HG03103 (cell line): ENCODE measurements around the gene SORBS1.
A peak's percentile ranks its signal among the peaks of the same experiment; 100 is the strongest.

Source experiments
- ATAC-seq: cut with Tn5 transposase; IDR thresholded peaks from one replicate; pipeline ENCODE4 v1.9.1; 2021; ENCODE audit warnings: low read depth; ENCODE audit not compliant: unreplicated experiment

SORBS1 gene

DNA sequence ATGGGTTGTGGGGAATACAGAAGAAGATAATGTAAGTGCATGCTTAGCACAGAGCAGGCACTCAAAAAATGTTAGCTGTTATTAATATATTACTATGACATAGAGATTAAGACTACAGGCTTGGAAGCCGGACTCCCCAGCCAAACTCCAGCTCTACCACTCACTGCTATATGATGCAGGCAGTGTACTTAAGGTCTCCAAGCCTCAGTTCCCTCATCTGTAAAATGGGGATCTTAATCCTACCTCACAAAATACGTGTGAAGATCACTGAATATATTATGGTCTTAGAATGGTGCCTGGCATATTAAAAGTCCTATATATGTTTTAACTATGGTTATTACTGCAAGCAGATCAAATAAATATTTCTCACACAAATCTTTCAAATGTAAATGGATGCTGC lies 275.6 kb downstream of the SORBS1 start:
- no peak for ATAC-seq

DNA sequence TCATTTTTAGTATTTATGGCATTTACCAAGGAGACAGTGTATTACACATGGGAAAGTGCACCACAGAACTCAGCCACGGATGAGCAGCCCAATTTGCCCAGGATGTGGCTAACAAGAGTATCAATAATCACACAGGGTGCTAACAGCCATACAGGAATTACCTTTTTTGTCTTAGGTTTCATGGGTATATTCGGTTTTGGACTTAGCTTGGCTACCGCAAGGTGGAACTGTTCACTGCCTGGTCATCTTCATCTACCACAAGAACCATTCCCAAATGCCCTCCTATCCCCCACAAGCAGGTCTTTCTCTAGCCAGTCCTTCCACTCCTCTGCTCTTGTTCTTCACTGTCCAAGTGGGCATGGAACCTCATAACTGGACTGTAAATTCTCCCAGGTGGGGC lies 276.4 kb downstream of the SORBS1 start:
- ATAC-seq: no peak

DNA sequence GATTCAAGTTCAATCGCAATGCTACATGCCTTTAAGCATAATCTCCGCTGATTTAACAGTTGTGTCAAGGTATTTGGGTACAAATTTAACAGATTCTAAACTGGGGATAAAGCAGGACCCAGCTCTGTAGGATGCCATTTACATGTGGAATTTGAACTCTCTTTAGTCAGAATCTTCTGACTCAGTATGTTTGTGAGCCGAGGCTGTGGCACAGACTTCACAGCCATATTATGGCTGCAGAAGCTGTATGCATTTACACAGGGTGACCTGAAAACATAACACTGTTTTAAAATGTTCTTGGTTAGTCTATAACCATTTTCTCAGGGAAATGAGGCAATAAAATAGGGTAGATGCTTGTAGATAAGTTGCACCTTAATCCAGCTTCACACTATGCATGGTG lies 279.1 kb downstream of the SORBS1 start:
- no peak for ATAC-seq

DNA sequence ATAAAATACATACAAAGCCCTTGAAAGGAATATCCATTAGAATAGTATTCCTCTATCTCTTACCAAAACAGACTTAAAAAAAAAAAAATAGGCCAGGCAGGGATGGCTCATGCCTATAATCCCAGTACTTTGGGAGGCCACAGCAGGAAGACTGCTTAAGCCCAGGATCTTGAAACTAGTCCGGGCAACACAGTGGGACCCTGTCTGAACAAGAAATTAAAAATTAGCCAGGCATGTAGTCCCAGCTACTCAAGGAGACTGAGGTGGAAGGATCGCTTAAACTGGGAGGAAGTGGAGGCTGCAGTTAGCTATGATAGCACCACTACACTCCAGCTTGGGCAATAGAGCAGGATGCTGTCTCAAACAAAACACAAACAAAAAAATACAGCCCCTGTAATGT lies 280.0 kb downstream of the SORBS1 start:
- no peak for ATAC-seq

DNA sequence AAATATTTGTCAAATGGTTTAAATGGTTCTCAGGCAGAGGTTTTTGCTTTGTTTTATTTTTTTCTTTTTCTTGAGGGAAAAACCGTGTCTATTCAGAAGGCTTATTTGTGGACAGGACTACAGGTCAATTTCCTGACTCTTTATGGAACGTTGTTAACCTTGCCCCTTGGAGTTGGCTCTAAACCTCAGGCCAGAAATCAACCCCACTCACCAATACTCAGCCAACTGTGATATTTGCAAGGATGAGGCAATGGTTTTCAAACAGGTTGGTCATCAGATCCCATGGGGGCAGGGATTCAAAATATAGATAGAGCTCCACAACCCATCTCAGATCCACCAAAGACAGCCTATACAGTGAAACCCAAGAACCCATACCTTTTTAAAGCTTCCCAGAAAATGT lies 280.5 kb downstream of the SORBS1 start:
- no peak for ATAC-seq

DNA sequence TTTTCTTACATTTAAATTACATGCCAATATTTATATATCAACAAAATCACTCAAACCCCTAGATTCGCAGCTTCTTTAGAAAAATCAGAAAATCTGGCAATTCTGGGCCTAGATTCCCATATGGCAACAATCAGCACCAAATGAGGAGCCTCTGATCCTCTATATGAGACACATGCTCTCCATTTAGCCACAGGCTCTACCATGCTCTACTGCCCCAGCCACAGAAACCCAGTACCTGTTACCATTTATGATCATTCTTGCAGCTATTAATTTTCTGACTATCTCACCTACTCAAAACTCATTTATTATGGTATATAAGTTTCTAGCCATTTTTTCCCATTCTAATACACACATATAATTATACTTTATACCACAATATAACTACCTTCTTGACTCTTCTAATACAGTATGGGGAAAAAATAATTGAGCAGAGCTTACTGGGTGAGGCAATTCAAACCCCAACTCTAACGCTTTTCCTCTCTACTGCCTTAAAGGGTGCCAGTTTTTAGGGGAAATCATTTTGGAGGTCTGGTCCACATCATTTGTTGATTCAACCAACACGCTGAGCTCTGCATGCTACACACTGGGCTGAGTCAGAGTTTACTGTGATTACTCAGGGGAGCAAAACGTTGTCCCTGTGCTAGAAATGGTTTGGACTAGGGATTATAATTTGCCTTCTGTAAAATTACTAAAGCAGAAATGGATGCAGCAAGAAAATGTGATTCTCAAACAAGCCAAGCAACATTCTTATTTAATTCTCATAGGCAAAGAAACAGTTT lies 281.9 kb downstream of the SORBS1 start:
- ATAC-seq: no peak

DNA sequence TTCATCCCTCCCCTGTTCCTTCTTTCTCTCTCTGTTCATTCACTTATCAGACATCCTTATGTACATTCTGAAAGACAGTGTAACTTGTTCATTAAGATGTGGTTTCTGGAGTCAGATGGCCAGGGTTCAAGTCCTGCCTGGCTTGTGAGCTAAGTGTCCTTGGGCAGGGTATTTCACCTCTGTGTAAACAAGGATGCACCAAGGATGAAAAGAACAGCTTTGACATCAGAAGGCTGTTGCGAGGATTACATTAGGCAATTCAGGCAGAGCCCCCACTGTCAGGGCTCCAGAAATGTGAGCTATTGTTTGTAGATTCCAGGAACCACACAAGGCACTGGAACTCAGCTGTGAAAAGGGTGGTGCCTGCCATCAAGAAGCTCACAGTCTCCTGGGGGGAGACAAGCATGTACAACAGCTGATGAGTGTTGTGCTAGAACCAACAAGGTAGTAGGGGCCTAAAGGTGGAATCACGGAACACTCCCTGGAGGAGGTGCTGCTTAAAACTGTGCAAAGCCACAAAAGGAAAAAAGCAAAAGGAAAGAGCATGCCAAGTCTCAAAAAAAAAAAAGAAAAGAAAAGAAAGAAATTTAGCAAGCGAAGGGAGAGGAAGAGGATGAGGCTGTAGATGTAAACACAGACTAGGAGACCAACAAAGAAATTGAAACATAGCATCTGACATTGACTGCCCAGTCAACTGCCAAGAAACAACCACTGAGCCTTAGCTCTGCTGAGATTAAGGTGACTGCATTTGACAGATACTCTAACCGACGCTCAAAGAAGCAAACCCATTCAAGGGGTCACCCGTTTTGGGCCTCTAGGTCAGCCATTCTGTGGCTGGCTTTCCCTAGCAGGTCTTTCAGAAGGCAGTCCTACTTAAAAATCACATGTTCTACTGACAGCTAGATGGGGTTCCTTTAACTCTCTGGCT lies 282.8 kb downstream of the SORBS1 start:
- no peak for ATAC-seq

DNA sequence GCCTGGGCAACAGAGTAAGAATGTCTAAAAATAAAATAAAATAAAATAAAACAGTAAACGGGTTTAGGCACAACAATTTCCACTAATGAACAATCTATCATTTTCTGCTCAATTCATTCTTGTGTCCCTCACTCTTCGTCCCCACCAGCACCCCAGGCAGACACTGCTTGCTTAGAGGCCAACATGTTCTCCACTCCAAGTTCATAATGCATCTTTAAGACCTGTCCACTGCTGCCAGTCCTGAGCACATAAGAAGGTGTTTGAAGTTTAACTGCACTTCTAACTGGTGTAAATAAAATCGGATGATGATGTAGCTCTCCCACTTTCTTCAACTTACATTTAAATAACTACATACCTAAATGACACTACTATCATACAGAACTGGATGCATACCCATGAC lies 283.6 kb downstream of the SORBS1 start:
- no peak for ATAC-seq

DNA sequence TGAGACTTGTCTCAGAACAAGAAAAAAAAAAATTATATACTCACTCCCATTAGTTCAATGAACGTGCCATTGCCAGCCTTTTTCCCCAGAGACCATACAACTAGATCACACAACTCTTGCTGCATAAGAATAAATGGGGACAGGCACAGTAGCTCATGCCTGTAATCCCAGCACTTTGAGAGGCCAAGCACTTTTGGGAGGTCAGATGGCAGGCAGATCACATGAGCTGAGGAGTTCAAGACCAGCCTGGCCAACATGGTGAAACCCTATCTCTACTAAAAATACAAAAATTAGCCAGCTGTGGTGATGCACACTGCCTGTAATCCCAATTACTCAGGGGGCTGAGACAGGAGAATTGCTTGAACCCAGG lies 284.0 kb downstream of the SORBS1 start:
- ATAC-seq: no peak

DNA sequence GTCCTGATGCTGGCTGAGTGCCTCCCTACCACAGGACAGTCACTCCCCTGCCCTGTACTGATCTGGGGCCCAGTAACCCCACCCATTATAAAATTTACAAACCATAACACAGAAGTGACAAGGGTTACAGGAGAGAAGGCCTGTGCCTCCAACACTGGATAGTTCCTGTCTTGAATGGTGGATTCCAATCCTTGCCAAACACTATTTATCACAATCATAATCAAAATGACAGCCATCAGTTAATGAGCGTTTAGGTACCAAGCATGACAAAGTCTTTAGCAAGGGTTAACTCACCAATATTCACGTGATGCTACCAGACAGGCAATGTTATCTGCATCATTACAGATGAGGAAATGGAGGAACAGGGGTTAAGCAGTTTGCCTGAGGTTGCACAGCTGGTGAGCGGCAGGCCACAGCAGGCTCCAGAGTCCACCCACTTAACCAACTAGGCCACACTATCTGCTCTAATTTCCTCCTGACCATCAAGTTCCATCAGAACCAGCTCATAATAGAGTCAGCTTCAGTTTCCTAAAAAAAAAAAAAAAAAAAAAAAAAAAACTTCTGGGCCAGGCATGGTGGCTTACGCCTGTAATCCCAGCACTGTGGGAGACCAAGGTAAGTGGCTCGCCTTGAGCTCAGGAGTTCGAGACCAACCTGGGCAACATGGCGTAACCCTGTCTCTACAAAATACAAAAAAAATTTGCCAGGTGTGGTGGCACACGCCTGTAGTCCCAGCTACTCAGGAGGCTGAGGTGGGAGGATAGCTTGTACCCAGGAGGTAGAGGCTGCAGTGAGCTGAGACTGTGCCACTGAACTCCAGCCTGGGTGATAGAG lies 284.6 kb downstream of the SORBS1 start:
- ATAC-seq: no peak

DNA sequence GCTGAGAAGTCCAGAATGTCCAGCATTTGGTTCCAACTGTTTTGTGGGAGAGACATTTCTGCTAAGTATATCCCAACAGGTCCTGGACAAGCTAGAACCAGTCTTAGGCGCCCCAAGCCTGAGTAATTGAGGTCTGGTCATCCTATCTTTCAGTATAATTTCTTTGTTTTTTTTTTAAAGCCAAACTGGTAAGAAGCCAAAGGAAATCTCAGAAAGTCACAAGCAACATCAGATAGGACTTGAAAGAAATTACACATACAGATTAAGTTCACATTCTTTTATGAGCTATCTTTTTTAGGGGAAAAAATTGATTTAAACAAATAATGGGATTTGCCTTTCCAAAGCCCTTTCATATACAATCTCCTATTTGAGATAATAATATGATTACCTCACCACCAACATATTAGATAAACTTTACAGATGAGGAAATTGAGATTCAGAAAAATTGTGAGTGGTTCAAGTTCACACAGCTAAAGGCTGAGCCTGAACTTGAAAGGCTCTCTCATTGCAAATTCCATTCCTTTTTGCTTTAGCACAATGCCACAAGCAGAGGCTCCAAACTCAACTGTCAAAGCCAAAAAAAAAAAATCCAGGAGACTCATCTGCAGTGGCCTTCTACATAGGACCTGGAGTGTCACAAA lies 285.3 kb downstream of the SORBS1 start:
- ATAC-seq: no peak

DNA sequence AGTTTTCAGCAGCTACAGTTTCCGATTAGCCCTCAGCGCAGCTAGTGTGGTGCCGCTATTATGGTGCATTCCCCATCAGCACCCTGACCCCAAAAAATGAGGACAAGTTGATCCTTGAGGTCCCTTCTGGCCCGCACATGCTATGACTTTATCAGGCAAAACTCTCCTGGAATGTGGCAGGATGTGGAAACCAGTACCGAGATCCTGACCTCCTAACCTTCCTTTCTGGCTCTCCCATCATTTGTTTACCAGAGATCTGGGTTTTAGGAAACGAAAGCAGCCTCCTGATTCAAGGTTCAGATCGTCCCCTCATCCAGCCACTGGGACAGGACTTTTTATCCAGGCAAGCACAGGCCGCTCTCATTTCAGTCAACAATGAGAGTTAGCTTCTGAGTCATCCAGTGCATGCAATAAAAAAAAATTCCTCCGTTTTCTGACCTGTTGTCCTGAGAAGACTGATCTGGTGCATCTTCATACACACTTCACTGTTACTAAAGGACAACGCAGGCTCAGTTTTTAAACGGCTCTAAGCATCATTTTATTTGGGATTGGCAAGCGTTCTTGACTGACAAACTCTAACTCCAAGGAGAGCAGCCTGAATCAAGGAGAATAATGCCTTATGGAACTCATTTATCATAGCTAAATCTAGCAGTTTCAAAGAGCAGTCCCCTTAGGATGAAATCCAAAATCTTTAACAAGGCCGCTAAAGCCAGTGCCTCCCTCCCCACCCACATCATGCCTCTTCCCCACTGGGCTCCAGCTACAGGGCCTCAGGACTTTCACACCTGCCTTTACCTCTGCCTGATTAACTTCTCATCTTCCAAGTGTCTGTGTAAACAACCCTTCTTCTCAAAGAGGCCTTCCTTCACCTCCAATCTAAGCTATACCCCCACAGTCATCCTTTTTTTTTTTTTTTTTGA lies 287.5 kb downstream of the SORBS1 start:
- no peak for ATAC-seq

DNA sequence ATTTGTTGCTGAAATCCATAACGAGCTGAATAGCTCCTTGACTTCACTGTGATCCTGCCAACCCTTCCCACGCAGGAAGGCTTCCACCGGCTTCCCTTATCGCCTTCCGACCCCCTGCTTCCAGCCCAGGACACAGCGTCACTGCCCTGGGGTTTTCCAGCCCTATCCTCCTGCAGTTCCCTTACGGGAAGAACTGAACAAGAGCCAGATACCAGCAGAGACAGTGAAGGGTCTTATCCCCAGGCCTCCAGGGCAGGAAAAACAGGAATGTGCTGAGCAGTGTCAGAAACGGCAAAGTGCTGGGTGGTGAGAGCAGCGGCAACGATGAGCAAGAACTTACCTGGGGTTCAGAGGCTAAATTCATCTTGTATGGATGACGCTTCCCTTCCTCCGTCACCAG lies 292.7 kb downstream of the SORBS1 start:
- ATAC-seq: no peak

DNA sequence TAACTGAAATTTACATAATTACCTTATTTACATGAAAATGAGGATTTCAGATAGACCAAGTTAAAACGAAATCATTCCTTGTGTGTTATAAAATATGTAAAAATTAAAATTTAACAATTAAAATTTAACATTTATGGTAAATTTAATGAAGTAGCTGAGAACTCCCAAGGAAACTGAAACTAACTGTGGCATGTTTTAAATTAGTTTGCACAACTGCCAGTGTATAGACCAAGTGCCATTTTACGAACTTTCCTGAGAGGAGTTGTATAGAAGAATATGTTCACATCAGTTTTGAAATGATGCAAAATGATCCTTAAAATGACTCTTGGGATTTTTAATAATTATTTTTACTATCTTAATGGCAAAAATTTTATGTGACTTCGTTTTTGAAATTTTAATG lies 293.9 kb downstream of the SORBS1 start:
- no peak for ATAC-seq

DNA sequence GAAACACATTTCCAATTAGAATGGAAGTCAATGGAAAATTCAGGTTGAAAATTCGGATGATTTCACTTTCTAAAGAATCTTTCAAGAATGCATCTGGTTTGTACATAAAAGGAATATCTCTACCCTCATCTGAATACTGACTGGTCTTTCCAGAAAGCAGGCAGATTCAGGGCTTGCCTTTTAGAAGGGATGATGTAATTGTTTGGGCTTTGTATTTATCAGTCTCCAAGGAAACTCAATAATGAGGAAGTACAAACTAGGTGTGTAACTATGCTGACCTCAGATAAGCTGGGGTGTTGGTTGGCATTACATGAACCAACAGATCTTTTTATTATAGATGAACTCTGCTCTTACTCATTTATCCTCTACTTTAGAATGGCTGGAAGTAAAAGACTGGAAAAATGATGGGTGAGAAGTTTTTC lies 294.5 kb downstream of the SORBS1 start:
- peak; percentile 84 for ATAC-seq

DNA sequence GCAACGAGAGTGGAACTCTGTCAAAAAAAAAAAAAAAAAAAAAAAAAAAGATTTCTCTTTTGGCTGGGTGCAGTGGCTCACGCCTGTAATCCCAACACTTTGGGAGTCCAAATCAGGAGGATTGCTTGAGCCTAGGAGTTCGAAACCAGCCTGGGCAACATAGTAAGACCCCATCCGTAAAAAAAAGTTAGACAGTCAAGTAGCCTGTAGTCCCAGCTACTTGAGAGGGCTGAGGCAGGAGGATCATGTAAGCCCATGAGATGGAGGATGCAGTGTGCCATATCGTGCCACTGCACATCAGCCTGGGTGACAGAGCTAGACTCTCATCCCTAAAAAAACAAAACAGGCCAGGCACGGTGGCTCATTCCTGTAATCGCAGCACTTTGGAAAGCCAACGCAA lies 295.6 kb downstream of the SORBS1 start:
- no peak for ATAC-seq

DNA sequence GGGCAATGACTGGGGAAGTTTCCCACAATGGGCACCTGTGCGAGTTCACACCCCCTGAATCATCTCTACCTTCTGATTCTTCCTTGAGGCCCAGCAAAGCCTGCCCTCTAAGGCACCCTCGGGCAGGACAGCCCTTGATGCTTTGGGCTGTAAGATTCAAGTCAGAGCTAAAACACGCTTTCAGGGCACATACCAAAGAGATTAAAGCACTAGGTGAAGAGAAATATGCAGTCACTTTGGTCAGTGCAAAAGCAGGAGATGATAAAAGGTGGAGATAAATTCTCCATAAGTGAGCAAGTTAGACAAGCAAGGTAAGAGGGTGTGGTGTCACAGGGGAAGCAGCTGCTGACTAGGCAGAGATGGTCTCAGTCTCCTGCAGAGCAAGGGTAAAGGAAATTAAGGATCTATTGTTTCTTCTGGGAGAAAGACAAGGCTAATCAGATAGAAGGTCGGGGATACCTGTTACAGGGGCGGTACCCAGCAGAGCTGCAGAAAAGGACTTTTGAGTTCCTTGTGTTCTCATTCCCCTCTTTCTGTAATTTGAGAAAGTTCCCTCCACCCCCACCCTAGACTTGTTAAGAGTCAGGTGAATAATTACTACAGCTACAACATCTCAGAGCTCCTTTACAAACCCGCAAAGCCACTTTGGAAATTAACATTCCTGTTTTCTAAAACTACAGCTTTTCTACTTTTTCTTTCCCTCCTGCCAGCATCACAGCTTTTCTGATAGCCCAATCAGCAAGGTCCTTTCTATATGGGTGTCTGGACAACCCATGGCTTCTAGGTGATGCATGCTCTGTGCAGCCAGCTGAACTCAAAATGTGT lies 296.7 kb downstream of the SORBS1 start:
- no peak for ATAC-seq

DNA sequence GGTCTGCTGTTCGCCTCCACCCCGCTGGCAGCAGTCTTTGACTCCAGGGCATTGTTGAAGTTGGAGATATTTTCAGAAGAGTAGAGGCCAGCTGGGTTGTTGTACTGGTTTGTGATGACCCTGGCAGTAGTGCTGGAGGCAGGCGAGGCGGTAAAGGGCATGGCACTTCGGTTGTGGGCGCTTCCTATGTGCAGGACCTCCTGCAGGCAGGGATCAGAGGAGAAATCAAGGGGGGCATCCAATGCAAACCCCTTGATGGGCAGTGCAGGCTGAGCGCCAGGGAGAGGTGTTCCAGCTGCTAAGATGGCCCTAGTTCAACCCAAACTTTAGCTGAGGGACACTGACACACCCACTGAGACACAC lies 297.3 kb downstream of the SORBS1 start:
- no peak for ATAC-seq
